ENCODE measurements around the gene DCDC2C.

Gene DCDC2C

GRCh38 chr2:3669656-3670055, 33.7 kb upstream of the DCDC2C start:
- Histone ChIP-seq H3K4me2 (ENCODE audit: low read depth, low read length, poor library complexity, severe bottlenecking) (no peak overlapping the region), H3K9me2 (replicated peaks; ENCODE audit: low read depth, low read length) (no peaks in the 10 kb centered on the region), H3K9me3 (ENCODE audit: insufficient read depth, low read depth, low read length) (no peaks in the 10 kb centered on the region), H3K9ac (ENCODE audit: low read depth, low read length, poor library complexity, severe bottlenecking) (no peak overlapping the region), H3K79me2 (ENCODE audit: insufficient read depth, low read length) (no peaks in the 10 kb centered on the region), H3K4me3 (ENCODE audit: low read length, poor library complexity, severe bottlenecking) (no peak overlapping the region), H3F3A (ENCODE audit: low read depth) (no peaks in the 10 kb centered on the region), H3K36me3 (ENCODE audit: insufficient read depth, low read length) (no peaks in the 10 kb centered on the region), H2AFZ (ENCODE audit: low read length) (no peak overlapping the region), H3K4me1 (ENCODE audit: insufficient read depth, low read length, poor library complexity, severe bottlenecking) (no peaks in the 10 kb centered on the region), H3K27me3 (ENCODE audit: insufficient read depth, low read length, poor library complexity, severe bottlenecking) (no peaks in the 10 kb centered on the region), H4K20me1 (ENCODE audit: insufficient read depth, low read length, poor library complexity, severe bottlenecking) (no peaks in the 10 kb centered on the region)
- TF ChIP-seq EZH2phosphoT487 (IDR thresholded peaks at IDR 0.05; ENCODE audit: borderline replicate concordance): no peak
- no peak for TF ChIP-seq CTCF (conservative IDR thresholded peaks at IDR 0.05; ENCODE audit: low read length)

- no peaks in the 10 kb centered on the region for H3K9me2 ChIP-seq (replicated peaks; ENCODE audit: low read depth, low read length)
- H3K4me2 ChIP-seq (ENCODE audit: low read depth, low read length, poor library complexity, severe bottlenecking): no peak overlapping the region
- TF ChIP-seq EZH2phosphoT487 (IDR thresholded peaks at IDR 0.05; ENCODE audit: borderline replicate concordance) (no peak), CTCF (conservative IDR thresholded peaks at IDR 0.05; ENCODE audit: low read length) (no peak)
- H3K79me2 ChIP-seq (ENCODE audit: insufficient read depth, low read length): no peaks in the 10 kb centered on the region
- H2AFZ ChIP-seq (ENCODE audit: low read length): no peak overlapping the region
- H4K20me1 ChIP-seq (ENCODE audit: insufficient read depth, low read length, poor library complexity, severe bottlenecking): no peaks in the 10 kb centered on the region
- no peak overlapping the region for H3K9ac ChIP-seq (ENCODE audit: low read depth, low read length, poor library complexity, severe bottlenecking)
- H3K9me3 ChIP-seq (ENCODE audit: insufficient read depth, low read depth, low read length): no peaks in the 10 kb centered on the region
- H3K27me3 ChIP-seq (ENCODE audit: insufficient read depth, low read length, poor library complexity, severe bottlenecking): no peaks in the 10 kb centered on the region
- H3K36me3 ChIP-seq (ENCODE audit: insufficient read depth, low read length): no peaks in the 10 kb centered on the region
- no peaks in the 10 kb centered on the region for H3K4me1 ChIP-seq (ENCODE audit: insufficient read depth, low read length, poor library complexity, severe bottlenecking)
- no peak overlapping the region for H3K4me3 ChIP-seq (ENCODE audit: low read length, poor library complexity, severe bottlenecking)
- no peaks in the 10 kb centered on the region for H3F3A ChIP-seq (ENCODE audit: low read depth)
These were observed 33.0 kb upstream of the DCDC2C start for GRCh38 chr2:3670376-3670775.

- H3K27me3 ChIP-seq (ENCODE audit: insufficient read depth, low read length, poor library complexity, severe bottlenecking): no peaks in the 10 kb centered on the region
- H3F3A ChIP-seq (ENCODE audit: low read depth): no peaks in the 10 kb centered on the region
- no peak overlapping the region for H2AFZ ChIP-seq (ENCODE audit: low read length)
- no peaks in the 10 kb centered on the region for H3K4me1 ChIP-seq (ENCODE audit: insufficient read depth, low read length, poor library complexity, severe bottlenecking)
- no peaks in the 10 kb centered on the region for H3K9me3 ChIP-seq (ENCODE audit: insufficient read depth, low read depth, low read length)
- no peaks in the 10 kb centered on the region for H4K20me1 ChIP-seq (ENCODE audit: insufficient read depth, low read length, poor library complexity, severe bottlenecking)
- H3K4me2 ChIP-seq (ENCODE audit: low read depth, low read length, poor library complexity, severe bottlenecking): no peak overlapping the region
- no peaks in the 10 kb centered on the region for H3K9me2 ChIP-seq (replicated peaks; ENCODE audit: low read depth, low read length)
- no peak overlapping the region for H3K4me3 ChIP-seq (ENCODE audit: low read length, poor library complexity, severe bottlenecking)
- TF ChIP-seq CTCF (conservative IDR thresholded peaks at IDR 0.05; ENCODE audit: low read length): no peak
- no peak for TF ChIP-seq EZH2phosphoT487 (IDR thresholded peaks at IDR 0.05; ENCODE audit: borderline replicate concordance)
- H3K36me3 ChIP-seq (ENCODE audit: insufficient read depth, low read length): no peaks in the 10 kb centered on the region
- no peaks in the 10 kb centered on the region for H3K79me2 ChIP-seq (ENCODE audit: insufficient read depth, low read length)
- no peak overlapping the region for H3K9ac ChIP-seq (ENCODE audit: low read depth, low read length, poor library complexity, severe bottlenecking)
These were observed 32.4 kb upstream of the DCDC2C start for GRCh38 chr2:3670941-3671340.
